Hepatocyte (in vitro differentiated cells): ENCODE results near the gene SLC6A17.

Source experiments
- EZH2 ChIP-seq: fragments of 200-600 bp; sonication (generic); IDR thresholded peaks from 2 replicates; pipeline ENCODE4 v1.6.1; 2016; ENCODE audit warnings: antibody characterized with exemption, mild to moderate bottlenecking, borderline replicate concordance
- TF ChIP-seq, protein P1 (sequence below): fragments of 200-600 bp; sonication (generic); IDR thresholded peaks from 2 replicates; pipeline ENCODE4 v1.5.1; 2016; ENCODE audit warnings: antibody characterized with exemption, mild to moderate bottlenecking; ENCODE audit not compliant: poor library complexity

DNA sequence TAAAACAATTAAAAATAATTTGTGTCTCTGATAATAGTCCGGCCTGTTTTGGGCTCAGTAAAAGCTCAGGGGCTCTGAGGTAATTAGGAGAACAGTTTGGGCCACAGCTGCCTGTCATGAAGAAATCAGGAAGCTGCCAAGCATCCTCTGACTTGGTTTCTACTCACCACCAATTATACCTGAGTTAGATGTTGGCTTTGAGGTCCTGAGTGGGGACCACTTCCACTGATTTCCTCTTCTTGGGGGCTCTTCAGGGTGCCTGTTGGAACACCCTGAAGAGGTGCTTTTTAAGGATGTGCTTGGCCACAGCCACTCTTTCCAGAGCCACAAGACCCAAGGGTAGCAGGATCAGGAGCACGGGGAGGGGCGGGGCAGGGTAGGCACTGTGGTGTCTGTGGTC lies 10.9 kb downstream of the SLC6A17 start:
- TF ChIP-seq, protein P1, sequence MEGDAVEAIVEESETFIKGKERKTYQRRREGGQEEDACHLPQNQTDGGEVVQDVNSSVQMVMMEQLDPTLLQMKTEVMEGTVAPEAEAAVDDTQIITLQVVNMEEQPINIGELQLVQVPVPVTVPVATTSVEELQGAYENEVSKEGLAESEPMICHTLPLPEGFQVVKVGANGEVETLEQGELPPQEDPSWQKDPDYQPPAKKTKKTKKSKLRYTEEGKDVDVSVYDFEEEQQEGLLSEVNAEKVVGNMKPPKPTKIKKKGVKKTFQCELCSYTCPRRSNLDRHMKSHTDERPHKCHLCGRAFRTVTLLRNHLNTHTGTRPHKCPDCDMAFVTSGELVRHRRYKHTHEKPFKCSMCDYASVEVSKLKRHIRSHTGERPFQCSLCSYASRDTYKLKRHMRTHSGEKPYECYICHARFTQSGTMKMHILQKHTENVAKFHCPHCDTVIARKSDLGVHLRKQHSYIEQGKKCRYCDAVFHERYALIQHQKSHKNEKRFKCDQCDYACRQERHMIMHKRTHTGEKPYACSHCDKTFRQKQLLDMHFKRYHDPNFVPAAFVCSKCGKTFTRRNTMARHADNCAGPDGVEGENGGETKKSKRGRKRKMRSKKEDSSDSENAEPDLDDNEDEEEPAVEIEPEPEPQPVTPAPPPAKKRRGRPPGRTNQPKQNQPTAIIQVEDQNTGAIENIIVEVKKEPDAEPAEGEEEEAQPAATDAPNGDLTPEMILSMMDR, result no peak
- TF ChIP-seq EZH2, result no peak
